ENCODE measurements around the gene GFOD2.

The GFOD2 gene

DNA sequence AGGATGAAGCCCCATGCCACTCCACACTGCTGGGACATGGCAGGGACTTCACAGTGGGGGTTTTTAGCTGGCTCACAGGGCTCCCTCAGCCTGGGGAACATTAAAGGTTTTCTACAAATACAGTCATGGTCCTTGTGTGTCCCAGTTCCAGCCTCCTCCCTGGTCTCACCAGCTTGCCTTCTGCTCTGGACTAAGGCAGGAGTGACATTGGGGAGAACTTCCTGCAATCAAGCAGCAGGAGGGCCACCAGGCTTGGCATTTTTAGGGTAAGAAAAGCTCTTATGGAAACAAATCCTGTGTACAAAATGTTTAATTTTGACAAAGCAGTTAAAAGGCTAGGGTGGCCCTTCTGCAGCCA is 56.5 kb downstream of the GFOD2 start:
- ChIA-PET CTCF (interaction anchor here (0.5 to 1.4 kb wide), 8 partner anchors 10 to 421 kb away, joined by 3 to 6 read pairs (median 4); partner anchors contain the start of gene CARMIL2), POLR2A (interaction anchor here (0.8 kb wide), 1 partner anchor 273 kb away, joined by 3 read pairs; no protein-coding TSS in a partner anchor)
- Histone ChIP-seq H3K4me1 (ENCODE audit: control insufficient read depth, insufficient read depth, low read length) (0 out of 2 replicates have a peak, but pooled peaks cover 4% of the 10 kb centered on the region), H3K27ac (ENCODE audit: extremely low read depth, low read depth, low read length) (no peak overlapping the region), H3K36me3 (ENCODE audit: control insufficient read depth in 2 of 2, insufficient read depth in 1 of 2, low read length in 2 of 2) (peaks cover 0 to 53% of the 10 kb centered on the region in 2 experiments; a peak in 1 of 3 replicates), H3K4me3 (ENCODE audit: low read depth, low read length) (no peak overlapping the region), H3K9me3 (ENCODE audit: control insufficient read depth, insufficient read depth, low read depth, low read length) (no peaks in the 10 kb centered on the region)
- TF ChIP-seq ZIC2 (tag by site-specific recombination; IDR thresholded peaks at IDR 0.05) (peak; percentile 18; the same call in 1 of the 2 replicates), MEIS1 (CRISPR knock-in tag; IDR thresholded peaks at IDR 0.05; ENCODE audit: borderline replicate concordance) (no peak)

DNA sequence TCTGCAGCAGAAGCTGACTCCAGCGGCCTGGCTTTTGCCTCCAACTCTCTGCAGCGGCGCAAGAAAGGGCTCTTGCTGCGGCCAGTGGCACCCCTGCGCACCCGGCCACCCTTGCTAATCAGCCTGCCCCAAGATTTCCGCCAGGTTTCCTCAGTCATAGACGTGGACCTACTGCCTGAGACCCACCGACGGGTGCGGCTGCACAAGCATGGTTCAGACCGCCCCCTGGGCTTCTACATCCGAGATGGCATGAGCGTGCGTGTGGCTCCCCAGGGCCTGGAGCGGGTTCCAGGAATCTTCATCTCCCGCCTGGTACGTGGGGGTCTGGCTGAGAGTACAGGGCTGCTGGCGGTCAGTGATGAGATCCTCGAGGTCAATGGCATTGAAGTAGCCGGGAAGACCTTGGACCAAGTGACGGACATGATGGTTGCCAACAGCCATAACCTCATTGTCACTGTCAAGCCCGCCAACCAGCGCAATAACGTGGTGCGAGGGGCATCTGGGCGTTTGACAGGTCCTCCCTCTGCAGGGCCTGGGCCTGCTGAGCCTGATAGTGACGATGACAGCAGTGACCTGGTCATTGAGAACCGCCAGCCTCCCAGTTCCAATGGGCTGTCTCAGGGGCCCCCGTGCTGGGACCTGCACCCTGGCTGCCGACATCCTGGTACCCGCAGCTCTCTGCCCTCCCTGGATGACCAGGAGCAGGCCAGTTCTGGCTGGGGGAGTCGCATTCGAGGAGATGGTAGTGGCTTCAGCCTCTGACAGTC is 57.0 kb downstream of the GFOD2 start:
- CTCF ChIA-PET, result interaction anchor here (0.5 to 1.4 kb wide), 6 partner anchors 17 to 203 kb away, joined by 3 to 6 read pairs (median 4); partner anchors contain the start of gene CARMIL2
- 0 out of 2 replicates have a peak, but pooled peaks cover 4% of the 10 kb centered on the region for H3K4me1 ChIP-seq (ENCODE audit: control insufficient read depth, insufficient read depth, low read length)

DNA sequence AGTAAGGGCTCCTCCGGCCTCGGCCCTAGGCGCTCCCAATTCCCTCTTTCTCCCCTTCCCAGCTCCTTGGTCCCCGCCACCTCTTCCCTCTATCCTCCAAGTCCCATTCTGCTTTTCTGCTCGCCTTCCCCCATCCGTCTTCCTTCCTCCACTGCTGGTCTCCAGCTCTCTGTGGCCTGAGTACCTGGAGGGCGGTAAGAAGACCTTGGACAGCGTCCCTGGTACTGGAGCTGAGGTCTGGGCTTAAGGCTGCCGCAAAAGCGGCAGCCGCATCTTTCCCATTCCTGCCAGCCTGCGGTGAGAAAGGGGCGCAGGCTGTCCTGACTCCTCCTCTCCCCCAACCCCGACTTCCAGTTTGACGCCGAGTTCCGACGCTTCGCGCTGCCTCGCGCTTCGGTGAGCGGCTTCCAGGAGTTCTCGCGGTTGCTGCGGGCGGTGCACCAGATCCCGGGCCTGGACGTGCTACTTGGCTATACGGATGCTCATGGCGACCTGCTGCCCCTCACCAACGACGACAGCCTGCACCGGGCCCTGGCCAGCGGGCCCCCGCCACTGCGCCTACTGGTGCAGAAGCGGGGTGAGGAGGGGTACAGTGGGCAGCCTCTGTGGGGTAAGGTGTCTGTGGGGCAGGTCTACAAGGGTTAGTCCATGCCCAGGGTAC is 57.9 kb downstream of the GFOD2 start:
- 0 out of 2 replicates have a peak, but pooled peaks cover 4% of the 10 kb centered on the region for H3K4me1 ChIP-seq (ENCODE audit: control insufficient read depth, insufficient read depth, low read length)
- no peaks in the 10 kb centered on the region for H3K9me3 ChIP-seq (ENCODE audit: control insufficient read depth, insufficient read depth, low read depth, low read length)
- POLR2A ChIA-PET, result interaction anchor here (0.7 to 2.0 kb wide), 6 partner anchors 9 to 185 kb away, joined by 3 to 20 read pairs (median 7); partner anchors contain the start of genes CARMIL2, CTCF, GFOD2 and NUTF2
- peaks cover 0 to 67% of the 10 kb centered on the region in 2 experiments; a peak in 1 of 3 replicates for H3K36me3 ChIP-seq (ENCODE audit: control insufficient read depth in 2 of 2, insufficient read depth in 1 of 2, low read length in 2 of 2)
- TF ChIP-seq KLF10 (tag by site-specific recombination; IDR thresholded peaks at IDR 0.05) (no peak), ZNF366 (tag by site-specific recombination; conservative IDR thresholded peaks at IDR 0.05) (peak; percentile 67; the same call in 1 of the 2 replicates), IKZF3 (tag by site-specific recombination; IDR thresholded peaks at IDR 0.05) (0 out of 2 replicates have a peak, but pooled peaks have one; percentile 31), ZNF549 (tag by site-specific recombination; IDR thresholded peaks at IDR 0.05) (no peak), ZNF626 (tag by site-specific recombination; IDR thresholded peaks at IDR 0.05) (no peak)
- TF ChIP-seq, protein P1, sequence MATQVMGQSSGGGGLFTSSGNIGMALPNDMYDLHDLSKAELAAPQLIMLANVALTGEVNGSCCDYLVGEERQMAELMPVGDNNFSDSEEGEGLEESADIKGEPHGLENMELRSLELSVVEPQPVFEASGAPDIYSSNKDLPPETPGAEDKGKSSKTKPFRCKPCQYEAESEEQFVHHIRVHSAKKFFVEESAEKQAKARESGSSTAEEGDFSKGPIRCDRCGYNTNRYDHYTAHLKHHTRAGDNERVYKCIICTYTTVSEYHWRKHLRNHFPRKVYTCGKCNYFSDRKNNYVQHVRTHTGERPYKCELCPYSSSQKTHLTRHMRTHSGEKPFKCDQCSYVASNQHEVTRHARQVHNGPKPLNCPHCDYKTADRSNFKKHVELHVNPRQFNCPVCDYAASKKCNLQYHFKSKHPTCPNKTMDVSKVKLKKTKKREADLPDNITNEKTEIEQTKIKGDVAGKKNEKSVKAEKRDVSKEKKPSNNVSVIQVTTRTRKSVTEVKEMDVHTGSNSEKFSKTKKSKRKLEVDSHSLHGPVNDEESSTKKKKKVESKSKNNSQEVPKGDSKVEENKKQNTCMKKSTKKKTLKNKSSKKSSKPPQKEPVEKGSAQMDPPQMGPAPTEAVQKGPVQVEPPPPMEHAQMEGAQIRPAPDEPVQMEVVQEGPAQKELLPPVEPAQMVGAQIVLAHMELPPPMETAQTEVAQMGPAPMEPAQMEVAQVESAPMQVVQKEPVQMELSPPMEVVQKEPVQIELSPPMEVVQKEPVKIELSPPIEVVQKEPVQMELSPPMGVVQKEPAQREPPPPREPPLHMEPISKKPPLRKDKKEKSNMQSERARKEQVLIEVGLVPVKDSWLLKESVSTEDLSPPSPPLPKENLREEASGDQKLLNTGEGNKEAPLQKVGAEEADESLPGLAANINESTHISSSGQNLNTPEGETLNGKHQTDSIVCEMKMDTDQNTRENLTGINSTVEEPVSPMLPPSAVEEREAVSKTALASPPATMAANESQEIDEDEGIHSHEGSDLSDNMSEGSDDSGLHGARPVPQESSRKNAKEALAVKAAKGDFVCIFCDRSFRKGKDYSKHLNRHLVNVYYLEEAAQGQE (tag by site-specific recombination; IDR thresholded peaks at IDR 0.05), result peak; percentile 97
- H3K27ac ChIP-seq (ENCODE audit: extremely low read depth, low read depth, low read length), result no peak overlapping the region
- peak overlapping the region; percentile 38 for H3K4me3 ChIP-seq (ENCODE audit: low read depth, low read length)
- CTCF ChIA-PET, result interaction anchor here (0.6 to 1.0 kb wide), 2 partner anchors 12 to 140 kb away, joined by 3 to 4 read pairs; no protein-coding TSS in a partner anchor

More for the DNA sequence above, 57.0 kb downstream of the GFOD2 start:
- no peaks in the 10 kb centered on the region for H3K9me3 ChIP-seq (ENCODE audit: control insufficient read depth, insufficient read depth, low read depth, low read length)
- POLR2A ChIA-PET, result no interaction called here
- no peak overlapping the region for H3K27ac ChIP-seq (ENCODE audit: extremely low read depth, low read depth, low read length)
- H3K4me3 ChIP-seq (ENCODE audit: low read depth, low read length), result no peak overlapping the region
- TF ChIP-seq ZNF654 (tag by site-specific recombination; IDR thresholded peaks at IDR 0.05; ENCODE audit: low read depth) (no peak), ZNF677 (tag by site-specific recombination; IDR thresholded peaks at IDR 0.05) (no peak), ZNF146 (tag by site-specific recombination; IDR thresholded peaks at IDR 0.05) (no peak), ZNF23 (tag by site-specific recombination; IDR thresholded peaks at IDR 0.05; ENCODE audit: borderline replicate concordance) (no peak), ZNF138 (tag by site-specific recombination; IDR thresholded peaks at IDR 0.05; ENCODE audit: borderline replicate concordance) (no peak), ZNF350 (tag by site-specific recombination; IDR thresholded peaks at IDR 0.05) (no peak), ZNF214 (tag by site-specific recombination; IDR thresholded peaks at IDR 0.05; ENCODE audit: borderline replicate concordance) (no peak), ZNF473 (tag by site-specific recombination; IDR thresholded peaks at IDR 0.05) (no peak), KLF9 (tag by site-specific recombination; IDR thresholded peaks at IDR 0.05; ENCODE audit: low read depth) (no peak), ZNF133 (tag by site-specific recombination; IDR thresholded peaks at IDR 0.05) (no peak), KLF7 (tag by site-specific recombination; IDR thresholded peaks at IDR 0.05; ENCODE audit: borderline replicate concordance) (no peak), ZNF174 (tag by site-specific recombination; IDR thresholded peaks at IDR 0.05) (no peak), ZNF48 (tag by site-specific recombination; IDR thresholded peaks at IDR 0.05) (no peak), ZBTB48 (tag by site-specific recombination; IDR thresholded peaks at IDR 0.05) (no peak)
- TF ChIP-seq, protein P2, sequence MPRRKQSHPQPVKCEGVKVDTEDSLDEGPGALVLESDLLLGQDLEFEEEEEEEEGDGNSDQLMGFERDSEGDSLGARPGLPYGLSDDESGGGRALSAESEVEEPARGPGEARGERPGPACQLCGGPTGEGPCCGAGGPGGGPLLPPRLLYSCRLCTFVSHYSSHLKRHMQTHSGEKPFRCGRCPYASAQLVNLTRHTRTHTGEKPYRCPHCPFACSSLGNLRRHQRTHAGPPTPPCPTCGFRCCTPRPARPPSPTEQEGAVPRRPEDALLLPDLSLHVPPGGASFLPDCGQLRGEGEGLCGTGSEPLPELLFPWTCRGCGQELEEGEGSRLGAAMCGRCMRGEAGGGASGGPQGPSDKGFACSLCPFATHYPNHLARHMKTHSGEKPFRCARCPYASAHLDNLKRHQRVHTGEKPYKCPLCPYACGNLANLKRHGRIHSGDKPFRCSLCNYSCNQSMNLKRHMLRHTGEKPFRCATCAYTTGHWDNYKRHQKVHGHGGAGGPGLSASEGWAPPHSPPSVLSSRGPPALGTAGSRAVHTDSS (tag by site-specific recombination; IDR thresholded peaks at IDR 0.05), result no peak
- peaks cover 0 to 59% of the 10 kb centered on the region in 2 experiments; a peak in 1 of 3 replicates for H3K36me3 ChIP-seq (ENCODE audit: control insufficient read depth in 2 of 2, insufficient read depth in 1 of 2, low read length in 2 of 2)

Data from HEK293 (cell line).